GM19035 (cell line): ENCODE results near the gene EFCC1.
"Not testable (repeated sequence)": the region's sequence is repeated elsewhere in the genome, so short reads cannot be mapped to it uniquely, and the experiment has no call there.

Experiments
- ATAC-seq: cut with Tn5 transposase; IDR thresholded peaks from one replicate; pipeline ENCODE4 v1.9.1; 2021; ENCODE audit not compliant: unreplicated experiment

The EFCC1 gene

DNA sequence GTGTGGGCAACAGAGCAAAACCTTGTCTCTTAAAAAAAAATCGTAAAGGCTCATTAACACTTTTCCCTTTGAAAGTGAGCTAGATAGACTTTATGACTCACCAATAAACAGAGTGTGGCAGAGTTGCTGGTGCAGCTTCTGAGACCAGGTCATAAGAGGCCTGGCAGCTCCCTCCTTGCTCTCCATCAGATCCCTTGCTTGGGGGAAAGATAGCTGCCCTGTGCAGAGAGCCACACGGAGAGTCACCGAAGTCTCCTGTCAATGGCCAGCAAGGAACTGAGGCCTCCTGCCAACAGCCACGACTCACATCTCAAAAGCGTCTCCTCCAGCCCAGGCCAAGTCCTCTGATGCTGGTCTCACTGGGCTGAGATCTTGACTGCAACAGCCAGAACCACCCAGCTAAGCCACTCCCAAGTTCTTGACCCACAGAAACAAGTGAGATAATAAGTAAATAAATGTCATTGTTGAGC is 50.8 kb downstream of the EFCC1 start:
- no peak for ATAC-seq

DNA sequence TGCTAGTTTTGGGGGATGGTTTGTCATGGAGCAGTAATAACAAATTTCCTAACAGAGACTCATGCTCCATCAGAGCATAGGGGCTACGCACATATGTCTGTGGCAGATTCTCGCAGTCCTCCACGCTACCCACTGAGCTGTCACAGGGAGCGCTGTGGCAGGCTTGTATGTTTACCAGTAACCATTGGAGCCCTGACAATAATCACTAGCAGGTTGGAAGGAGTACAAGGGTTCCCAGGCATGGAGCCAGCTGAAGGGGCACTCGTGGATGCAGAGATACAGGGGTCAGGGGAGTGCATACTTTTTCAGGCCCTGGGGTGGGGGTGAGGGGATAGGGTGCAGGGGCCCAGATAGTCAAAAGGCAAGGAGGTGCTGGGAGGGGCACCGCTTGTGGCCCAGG is 51.6 kb downstream of the EFCC1 start:
- ATAC-seq: no peak

- no peak for ATAC-seq
Observed at GRCh38 chr3:129054605-129055104, 53.6 kb downstream of the EFCC1 start.

GRCh38 chr3:129056451-129057173 is 55.5 kb downstream of the EFCC1 start:
- no peak for ATAC-seq

GRCh38 chr3:129057249-129057648 is 56.1 kb downstream of the EFCC1 start:
- ATAC-seq: no peak

DNA sequence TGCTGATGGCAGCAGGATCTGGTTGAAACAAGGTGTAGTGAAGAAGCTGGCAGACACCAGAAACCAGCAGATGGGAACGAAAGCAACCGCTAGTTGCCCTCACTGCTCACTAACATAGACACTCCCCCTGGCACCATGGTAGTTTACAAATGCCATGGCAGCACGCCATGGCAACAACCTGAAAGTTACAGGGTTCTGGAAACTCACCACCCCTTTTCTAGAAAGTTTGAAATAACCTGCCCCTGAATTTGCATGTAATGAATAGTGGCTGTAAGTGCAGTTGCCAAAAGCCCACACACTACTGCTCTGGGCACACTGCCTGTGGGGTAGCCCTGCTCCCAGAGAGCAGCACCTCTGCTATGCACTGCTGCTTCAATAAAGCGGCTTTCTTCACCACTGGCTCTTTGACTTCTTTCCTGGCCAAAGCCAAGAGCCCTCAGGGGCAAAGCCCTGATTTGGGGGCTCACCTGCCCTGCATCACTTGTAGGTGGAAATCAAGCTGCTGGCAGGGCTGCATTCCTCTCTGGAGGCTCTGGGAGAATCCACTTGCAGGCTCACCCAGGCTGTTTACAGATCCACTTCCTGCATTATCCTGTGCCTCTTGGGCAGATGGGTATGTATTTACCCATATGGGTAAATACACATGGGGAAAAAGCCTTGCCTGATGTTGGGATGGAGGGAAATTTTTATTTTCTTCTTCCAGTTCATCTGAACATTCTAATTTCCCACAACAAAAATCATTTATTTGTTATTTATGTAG is 57.5 kb downstream of the EFCC1 start:
- ATAC-seq: no peak

- no peak for ATAC-seq
Observed at GRCh38 chr3:129059311-129059958, 58.3 kb downstream of the EFCC1 start.

DNA sequence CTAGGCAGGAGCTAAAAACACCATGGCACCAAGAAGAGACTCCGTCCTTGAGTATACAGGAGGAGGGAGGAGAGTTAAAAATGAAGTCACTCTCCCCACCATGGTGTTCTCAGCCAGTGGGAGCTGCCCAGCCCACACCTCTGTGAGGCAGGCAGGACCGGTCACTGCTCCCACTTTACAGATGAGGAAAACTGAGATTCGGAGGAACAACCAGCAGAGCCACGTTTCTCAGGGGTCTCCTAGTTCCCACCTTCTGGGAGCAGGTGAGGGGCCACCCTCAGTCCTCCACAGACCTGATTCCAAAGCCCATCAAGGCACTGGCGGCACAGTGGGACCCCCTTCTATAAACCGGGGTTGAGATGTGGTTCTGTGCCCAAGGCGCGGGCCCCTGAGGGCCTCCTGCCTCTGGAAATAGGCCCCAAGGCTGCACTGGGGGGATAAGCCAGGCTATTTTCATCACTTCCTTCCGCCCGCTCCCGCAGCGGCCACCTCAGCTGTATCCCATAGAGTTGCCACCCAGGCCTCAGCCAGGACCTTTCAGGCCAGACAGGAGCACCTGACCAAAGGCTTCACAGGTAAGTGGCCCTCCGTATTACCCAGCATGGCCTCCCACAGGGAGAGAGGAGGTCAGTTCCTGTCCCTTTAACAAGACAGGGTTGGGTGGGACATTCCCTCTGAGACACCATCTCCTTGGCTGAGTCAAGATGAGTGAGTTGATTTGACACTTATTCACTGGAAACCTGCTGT is 59.3 kb downstream of the EFCC1 start, which contains the start of gene GP9:
Gene GP9 (plus strand): TSS at position 504 of the 747 bp plus-strand sequence. CDS start 961 bp downstream, outside the sequence.
- no peak for ATAC-seq

DNA sequence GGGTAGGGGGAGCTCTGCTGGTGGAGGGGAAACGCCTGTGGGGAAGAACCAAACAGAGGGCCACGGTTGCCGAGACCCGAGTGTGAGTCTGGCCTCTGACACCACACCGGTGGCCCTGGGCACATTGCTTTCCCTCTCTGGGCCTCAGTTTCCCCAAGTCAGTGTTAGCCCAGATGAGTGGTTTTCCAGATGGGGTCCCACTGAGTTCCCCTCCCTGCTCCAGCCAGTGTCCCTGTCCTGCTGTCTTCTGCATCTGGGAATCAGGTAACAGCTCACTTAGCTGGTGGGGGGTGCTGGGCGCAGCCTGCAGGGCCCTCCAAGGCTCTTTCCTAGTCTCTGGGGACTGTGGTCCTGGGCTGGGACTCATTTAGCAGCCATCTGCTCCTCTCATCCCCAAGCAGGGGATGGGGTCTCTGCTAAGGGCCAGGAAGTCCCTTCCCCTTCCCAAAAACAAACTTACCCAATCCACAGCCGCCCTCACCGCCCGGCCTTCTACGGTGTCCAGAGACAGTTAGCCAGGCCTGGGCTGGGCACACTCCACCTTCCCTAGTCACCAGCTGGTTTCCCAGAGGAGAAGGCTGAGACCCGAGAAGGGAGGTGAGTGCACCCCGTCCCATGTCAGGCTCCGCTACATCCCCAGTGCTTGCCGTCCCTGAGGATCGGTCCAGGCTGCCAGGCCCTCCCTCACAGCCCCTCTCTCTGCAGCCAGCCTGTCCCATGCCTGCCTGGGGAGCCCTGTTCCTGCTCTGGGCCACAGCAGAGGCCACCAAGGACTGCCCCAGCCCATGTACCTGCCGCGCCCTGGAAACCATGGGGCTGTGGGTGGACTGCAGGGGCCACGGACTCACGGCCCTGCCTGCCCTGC is 60.2 kb downstream of the EFCC1 start:
- ATAC-seq: no peak

DNA sequence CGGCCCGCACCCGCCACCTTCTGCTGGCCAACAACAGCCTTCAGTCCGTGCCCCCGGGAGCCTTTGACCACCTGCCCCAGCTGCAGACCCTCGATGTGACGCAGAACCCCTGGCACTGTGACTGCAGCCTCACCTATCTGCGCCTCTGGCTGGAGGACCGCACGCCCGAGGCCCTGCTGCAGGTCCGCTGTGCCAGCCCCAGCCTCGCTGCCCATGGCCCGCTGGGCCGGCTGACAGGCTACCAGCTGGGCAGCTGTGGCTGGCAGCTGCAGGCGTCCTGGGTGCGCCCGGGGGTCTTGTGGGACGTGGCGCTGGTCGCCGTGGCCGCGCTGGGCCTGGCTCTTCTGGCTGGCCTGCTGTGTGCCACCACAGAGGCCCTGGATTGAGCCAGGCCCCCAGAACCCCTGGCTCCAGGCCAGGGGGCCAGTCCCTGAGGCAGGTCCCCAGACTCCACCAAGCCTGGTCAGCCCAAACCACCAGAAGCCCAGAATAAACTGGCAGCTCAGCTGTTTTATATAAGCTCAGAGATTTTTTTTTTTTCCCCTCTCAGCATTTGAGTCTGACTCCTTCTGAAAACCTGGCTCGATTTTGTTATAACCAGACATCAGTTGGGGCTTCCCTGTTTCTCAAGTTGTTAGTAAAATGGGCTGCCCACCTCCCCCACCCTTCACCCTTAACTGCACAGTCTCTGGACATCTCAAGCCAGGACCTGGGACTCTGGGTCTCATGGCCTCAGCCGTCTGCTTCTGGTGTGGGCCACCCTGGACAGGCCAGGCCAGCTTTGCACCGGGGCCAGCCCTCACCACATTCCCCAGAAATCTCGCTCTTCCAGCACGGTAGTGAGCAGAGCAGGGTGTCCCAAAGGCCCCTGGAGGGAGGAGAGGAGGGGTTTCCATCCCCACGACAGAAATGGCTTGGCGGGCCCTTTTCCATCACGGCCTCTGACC is 61.1 kb downstream of the EFCC1 start:
- no peak for ATAC-seq

DNA sequence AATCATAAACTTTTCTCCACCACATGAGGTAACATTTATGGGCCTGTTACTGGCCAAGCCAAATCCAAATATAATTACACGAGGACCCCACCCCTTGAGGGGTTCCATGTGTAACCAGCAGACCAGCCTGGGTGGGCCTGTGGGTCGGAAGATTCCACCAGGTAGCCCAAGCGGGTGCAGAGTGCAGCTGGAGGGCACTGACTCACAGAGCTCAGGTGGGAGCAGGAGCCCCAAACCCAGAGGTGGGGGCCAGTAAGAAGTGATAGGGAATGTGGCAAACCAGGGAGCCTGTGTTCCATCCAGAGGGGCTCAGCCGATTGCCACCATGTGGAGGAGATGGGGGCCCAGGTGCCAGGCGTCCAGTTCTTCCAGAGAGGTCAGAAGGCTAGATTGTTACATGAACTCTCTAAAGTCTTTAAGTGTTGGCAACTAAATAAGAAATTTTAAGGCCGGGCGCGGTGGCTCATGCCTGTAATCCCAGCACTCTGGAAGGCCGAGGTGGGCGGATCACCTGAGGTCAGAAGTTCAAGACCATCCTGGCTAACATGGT is 62.1 kb downstream of the EFCC1 start:
- no peak for ATAC-seq

- no peak for ATAC-seq
Observed at GRCh38 chr3:129063841-129064482, 62.9 kb downstream of the EFCC1 start.

- no peak for ATAC-seq
Observed at GRCh38 chr3:129065016-129065719, 64.1 kb downstream of the EFCC1 start.

- ATAC-seq: no peak
Observed at GRCh38 chr3:129065720-129066073, 64.6 kb downstream of the EFCC1 start.

DNA sequence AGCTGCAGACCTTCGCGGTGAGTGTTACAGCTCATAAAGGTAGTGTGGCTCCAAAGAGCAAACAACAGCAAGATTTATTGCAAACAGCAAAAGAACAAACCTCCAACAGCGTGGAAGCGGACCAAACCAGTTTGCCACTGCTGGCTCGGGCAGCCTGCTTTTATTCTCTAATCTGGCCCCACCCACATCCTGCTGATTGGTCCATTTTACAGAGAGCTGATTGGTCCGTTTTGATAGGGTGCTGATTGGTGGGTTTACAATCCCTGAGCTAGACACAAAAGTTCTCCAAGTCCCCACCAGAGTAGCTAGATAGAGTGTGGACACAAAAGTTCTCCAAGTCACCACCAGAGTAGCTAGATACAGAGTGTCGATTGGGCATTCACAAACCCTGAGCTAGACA is 66.6 kb downstream of the EFCC1 start:
- ATAC-seq: not testable (repeated sequence)

DNA sequence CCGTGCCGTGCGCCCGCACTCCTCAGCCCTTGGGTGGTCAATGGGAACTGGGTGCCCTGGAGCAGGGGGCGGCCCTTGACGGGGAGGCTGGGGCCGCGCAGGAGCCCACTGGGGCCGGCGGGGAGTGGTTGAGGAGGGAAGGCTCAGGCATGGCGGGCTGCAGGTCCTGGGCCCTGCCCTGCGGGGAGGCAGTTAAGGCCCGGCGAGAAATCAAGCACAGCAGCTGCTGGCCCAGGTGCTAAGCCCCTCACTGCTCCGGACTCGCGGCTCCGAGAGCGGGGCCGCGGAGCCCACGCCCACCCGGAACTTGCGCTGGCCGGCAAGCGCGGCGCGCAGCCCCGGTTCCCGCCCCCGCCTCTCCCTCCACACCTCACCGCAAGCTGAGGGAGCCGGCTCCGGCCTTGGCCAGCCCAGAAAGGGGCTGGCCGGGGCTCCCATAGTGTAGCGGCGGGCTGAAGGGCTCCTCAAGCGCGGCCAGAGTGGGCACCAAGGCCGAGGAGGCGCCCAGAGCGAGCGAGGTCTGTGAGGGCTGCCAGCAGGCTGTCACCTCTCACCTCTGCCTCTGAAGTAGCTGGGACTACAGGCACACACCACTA is 67.3 kb downstream of the EFCC1 start:
- ATAC-seq: no peak
